EH (cell line): ENCODE measurements around the gene CRAT.
A peak's percentile ranks its signal among the peaks of the same experiment; 100 is the strongest.

Experiments used
- DNase-seq: peaks from one replicate; pipeline ENCODE4 v3.0.0-alpha.2; 2015; ENCODE audit warnings: low read depth

The CRAT gene

GRCh38 chr9:129089246-129089645 lies 21.3 kb downstream of the CRAT start:
- DNase-seq, result no peak

DNA sequence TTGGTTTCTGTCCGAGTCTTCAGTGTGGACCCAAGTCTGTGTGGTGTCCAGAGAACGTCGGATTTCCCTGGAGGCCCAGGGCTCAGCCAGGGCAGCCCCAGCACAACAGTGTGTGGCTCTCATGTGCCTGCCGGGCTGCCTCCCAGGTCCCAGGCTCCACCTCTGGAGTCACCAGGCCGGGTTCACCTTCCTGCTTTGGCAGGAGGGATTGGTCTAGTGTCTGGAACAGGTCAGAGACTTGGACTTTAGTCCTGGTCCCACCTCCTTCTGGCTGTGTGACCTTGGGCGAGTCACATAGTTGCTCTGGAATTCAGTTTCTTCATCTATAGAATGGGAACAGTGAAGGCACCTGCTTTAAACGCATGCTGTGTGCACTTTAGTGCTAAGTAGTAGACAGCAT lies 26.5 kb downstream of the CRAT start:
- no peak for DNase-seq

GRCh38 chr9:129081388-129081904 lies 29.1 kb downstream of the CRAT start:
- no peak for DNase-seq

DNA sequence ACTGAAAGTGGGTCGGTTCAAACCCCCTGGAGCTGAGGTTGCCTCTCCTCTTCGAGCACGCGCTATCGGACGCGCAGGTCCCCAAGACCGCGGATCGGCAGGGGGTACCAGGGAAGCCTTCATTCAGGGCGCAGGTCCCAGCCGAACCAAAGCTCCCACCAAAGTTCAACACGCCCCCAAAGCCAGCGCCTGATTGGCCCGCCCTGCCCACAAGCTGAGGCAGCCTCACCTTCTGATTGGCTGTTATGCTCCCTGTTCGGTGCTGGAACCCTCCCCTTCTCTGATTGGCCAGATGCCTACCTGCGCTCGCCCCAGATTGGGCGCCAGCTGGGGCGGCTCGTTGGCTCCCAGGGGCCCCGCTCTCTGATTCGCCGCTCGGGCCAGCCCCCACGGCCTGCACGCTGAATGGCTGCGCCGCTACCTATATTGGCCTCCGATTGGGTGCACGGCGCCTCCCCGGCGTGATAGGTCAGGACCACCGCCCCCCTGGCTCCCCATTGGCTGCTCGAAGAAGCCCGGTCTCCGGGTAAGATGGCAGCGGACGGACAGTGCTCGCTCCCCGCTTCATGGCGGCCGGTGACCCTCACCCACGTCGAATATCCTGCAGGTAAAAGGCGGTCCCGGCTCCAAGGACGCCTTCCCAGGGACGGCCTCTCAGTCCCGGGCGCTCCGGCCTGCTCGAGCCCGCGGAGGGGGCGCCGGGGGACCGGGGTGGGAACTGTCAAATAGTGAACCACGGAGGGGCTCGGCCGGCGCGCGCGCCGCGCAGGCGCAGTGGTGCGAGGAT lies 29.8 kb downstream of the CRAT start, which contains the start of gene DOLPP1:
Gene DOLPP1 (plus strand): TSS at position 511 of the 787 bp plus-strand sequence. CDS start 21 bp downstream, at position 532.
- DNase-seq, result peak; percentile 100

GRCh38 chr9:129080298-129080600 lies 30.3 kb downstream of the CRAT start:
- no peak for DNase-seq

DNA sequence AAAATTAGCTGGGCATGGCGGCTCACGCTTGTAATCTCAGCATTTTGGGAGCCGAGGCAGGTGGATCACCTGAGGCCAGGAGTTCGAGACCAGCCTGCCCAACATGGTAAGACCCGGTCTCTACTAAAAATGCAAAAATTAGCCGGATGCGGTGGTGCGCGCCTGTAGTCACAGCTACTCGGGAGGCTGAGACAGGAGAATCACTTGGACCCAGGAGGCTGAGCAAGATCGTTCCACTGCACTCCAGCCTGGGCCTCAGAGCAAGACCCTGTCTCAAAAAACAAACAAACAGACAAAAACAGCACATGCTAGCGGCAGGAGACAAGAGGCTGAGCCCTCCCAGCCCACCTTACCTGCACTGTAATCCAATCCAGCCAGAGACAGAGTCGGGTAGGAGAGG lies 30.8 kb downstream of the CRAT start:
- no peak for DNase-seq

DNA sequence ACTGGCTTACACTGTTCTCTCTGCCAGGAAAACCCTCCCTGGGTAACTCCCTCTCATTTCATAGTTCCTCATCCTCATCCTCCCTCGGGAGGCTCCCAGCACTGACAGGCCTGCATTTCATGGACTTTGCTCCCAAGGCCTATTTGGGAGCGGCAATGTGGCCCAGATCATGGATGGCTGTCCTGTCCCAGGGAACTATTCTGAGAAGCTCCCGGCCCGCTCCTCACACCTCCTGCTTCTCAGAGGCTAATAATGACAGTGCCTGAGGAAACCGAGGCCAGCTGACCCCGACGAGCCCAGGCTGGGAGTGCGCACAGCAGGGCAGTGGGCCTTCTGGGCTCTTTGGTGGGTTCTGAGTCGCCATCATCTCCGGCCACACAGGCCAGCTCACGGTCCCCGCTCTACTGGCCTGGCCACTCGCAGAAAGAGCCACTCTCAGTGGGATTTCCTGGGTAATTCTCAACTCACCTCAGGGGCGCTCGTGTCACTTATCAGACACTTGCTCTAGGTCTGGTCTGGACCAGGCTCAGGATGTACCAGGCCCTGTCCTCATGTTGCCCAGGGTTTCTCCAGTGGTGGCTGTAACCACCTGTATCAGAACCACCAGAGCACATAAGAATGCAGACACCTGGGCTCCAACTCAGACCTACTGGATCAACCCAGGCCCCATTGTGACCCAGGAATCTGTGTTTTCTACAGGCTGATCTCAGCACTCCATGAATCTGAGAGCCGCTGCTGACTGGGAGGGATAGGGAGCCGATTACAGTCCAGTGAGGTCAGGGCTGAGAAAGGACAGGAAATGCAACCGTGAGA lies 31.7 kb downstream of the CRAT start:
- no peak for DNase-seq

DNA sequence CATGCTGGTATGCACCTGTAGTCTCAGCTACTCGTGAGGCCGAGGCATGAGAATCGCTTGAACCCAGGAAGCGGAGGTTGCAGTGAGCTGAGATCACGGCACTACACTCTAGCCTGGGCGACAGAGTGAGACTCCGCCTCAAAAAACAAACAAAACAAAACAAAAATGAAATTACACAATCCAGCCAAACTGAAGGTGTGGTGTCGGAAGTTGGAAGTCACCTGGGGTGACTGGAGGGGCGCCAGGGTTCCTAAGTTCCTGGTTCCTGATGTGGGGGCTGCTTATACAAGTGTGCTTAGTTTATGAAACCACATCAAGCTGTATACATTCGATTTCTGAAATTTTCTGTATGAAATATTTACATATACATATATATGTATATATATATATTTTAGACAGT lies 33.4 kb downstream of the CRAT start:
- DNase-seq, result no peak

DNA sequence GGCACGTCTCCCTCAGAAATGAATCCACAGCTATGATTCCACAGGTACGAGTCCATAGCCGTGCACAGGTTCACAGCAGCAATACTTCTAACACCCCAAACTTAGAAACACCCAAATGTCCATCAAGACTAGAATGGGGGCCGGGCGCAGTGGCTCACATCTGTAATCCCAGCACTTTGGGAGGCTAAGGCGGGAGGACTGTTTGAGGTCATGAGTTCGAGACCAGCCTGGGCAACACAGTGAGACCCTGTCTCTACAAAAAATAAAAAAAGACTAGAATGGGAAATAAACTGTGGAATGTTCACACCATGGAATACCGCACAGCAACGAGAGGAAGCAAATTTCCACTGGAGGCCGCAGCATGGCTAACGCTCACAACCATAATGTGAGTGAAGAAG lies 34.0 kb downstream of the CRAT start:
- DNase-seq, result no peak

GRCh38 chr9:129075996-129076639 lies 34.5 kb downstream of the CRAT start:
- no peak for DNase-seq

DNA sequence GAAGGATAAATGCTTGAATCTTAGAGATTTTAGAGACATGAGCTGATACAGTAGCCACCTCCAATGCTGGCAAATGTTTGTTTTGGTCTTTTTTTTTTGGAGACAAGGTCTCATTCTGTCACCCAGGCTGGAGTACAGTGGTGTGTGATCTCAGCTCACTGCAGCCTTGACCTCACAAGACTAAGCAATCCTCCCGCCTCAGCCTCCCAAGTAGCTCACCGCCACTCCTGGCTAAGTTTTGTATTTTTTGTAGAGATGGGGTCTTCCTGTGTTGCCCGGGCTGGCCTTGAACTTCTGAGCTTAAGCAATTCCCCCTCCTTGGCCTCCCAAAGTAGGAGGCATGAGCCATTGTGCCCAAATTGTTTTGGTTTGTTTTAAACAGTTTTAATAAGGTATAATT lies 36.5 kb downstream of the CRAT start:
- no peak for DNase-seq

DNA sequence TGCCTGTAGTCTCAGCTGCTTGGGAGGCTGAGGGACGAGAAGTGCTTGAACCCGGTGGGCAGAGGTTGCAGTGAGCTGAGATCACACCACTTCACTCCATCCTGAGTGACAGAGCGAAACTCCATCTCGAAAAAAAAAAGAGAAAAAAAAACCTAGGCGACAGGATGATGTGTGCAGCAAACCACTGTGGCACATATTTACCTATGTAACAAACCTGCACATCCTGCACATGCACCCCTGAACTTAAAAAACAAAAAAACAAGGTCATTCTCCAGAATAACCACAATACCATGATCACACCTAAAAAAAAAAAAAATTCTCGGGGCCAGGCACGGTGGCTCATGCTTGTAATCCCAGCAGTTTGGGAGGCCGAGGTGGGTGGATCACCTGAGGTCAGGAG lies 37.2 kb downstream of the CRAT start:
- no peak for DNase-seq

GRCh38 chr9:129072171-129072570 lies 38.4 kb downstream of the CRAT start:
- DNase-seq, result no peak

GRCh38 chr9:129071526-129072126 lies 39.0 kb downstream of the CRAT start:
- DNase-seq, result no peak

- no peak for DNase-seq
These were observed 39.7 kb downstream of the CRAT start for GRCh38 chr9:129070696-129071525.

DNA sequence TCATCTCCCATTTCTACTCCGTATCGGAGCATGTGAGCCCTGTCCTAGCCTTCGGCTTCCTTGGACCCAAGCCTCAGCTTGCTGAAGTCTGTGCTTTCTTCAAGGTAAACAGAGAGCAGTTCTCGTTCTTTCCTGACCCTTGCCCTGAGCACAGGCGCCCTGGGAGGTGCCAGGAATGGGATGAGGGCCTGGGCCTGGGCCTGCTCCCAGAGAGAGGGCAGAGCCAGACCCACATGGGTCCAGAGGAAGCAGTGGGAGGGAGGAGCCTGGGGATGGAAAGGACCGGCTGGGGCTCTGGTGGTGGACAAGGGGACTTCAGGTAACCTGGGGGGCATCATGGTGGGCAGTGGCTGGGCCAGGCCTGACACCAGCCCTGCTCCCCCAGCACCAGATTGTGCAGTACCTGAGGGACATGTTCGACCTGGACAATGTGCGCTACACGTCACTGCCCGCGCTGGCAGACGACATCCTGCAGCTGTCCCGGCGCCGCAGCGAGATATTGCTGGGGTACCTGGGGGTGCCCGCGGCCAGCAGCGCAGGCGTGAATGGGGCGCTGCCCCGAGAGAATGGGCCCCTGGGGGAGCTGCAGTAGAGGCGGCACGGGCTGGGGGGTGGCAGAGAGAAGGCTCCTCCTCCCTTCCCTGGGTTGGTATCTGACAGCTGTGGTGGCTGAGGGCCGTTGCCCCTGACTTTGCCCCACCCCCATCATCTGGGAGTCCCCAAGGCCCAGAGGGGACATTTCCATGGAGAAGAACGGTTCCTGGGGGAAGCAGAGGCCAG lies 40.5 kb downstream of the CRAT start:
- no peak for DNase-seq

DNA sequence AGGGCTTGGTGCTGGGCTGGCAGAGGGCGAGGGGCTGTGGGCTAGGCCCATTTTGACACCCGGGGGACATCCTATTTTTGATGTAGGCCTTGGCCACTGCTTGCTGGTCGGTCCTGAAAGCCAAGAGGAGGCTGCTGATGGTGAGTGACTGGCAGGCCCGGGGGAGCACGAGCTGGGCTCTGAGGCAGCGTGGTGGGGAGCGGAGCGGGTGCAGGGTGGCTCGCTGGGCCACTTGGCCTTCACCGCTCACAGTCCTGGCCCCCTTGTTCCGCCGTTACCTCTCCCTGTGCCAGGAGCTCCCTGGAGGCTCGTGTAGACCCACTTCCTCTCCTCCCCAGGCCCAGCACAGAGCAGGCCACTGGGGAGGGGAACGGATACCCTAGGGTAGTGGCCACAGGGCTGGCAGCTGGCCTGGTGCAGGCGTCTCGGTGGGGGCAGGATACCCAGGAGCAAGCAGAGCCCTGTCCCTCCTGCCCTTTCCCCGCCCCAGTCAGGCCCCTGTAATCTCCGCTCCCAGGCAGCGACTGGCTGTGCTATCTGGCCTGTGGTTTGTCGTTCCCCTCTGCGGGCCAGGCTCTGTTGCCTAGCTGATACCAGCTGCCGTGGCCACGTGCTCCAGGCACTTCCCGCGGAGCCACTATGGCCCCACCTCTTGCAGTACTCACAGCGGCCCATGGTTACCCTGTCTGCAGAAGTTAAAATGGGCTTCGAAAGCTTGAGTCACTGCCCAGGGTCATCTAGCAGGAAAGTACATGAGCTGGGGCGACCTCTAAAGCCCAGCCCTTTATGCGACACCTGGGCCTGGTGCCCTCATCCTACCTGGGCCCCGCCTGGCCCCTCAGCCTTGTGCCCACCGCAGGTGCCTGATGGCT lies 41.4 kb downstream of the CRAT start:
- DNase-seq, result no peak

GRCh38 chr9:129068110-129068509 lies 42.5 kb downstream of the CRAT start:
- no peak for DNase-seq

DNA sequence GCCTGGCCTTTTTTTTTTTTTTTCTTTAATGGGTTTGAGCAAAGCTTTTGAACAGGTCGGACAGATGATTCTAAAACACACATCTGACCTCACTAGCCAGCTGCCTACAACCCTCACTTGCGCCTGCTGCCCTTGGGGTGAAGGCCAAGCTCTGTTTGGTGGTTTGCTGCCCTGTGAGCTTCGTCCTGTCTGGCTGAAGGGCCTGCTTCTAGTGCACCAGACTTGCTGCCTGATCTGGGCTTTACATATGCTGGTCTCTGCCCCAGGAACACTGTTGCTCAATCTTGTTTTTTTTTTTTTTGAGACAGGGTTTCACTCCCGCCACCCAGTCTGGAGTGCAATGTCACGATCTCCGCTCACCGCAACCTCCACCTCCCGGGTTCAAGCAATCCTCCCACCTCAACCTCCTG lies 46.1 kb downstream of the CRAT start:
- DNase-seq, result no peak

DNA sequence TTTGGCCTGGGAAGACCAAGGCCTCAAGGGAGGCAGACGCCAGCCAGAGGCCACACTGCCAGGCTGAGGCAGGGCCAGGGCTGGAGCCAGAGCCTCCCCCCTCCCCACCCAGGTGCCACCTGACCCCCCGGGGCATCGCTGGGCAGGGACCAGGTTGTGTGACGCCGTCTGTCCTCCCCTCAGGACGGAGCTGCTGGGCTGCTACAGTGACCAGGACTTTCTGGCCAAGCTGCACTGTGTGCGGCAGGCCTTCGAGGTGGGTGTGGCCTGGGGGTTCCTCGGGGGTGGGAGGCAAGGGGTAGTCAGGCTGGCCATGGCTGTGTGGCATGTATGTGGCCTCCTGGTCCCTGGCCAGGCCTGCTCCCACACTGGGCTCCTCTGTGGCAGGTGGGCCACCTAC lies 47.5 kb downstream of the CRAT start:
- DNase-seq, result no peak
